CD4-positive, CD25-positive, alpha-beta regulatory T cell (primary cell): Measurements from ENCODE around the gene ABCD1. TPM values are rescaled to one million over a fixed set of nuclear protein-coding genes. Genes with fewer than 3 reads are reported as not detected.

Experiments
- ATAC-seq, 2 donors: fragments of 150-1000 bp; cut with Tn5 transposase; one replicate each; pipeline ENCODE4 v1.10.0; 2021; ENCODE audit warnings: low read depth in 2 of 2, moderate number of reproducible peaks in 2 of 2, moderate library complexity in 1 of 2
- DNase-seq, 3 donors: peaks; one replicate each; pipeline versions ENCODE4 v3.0.0 to v3.0.0-alpha.2; 2012 to 2022; ENCODE audit warnings: mixed read lengths in 1 of 3
- H3K27ac ChIP-seq: one replicate; pipeline ENCODE4 v1.7.0; 2013; ENCODE audit warnings: mild to moderate bottlenecking, low read length; ENCODE audit not compliant: insufficient read depth, poor library complexity, severe bottlenecking
- H3K27me3 ChIP-seq: one replicate; pipeline ENCODE4 v1.7.0; 2013; ENCODE audit warnings: low read length; ENCODE audit not compliant: control insufficient read depth, insufficient read depth
- H3K36me3 ChIP-seq: one replicate; pipeline ENCODE4 v1.7.0; 2013; ENCODE audit warnings: mild to moderate bottlenecking, low read length, moderate library complexity; ENCODE audit not compliant: control insufficient read depth, insufficient read depth
- H3K4me1 ChIP-seq: 2 replicates; pipeline ENCODE4 v1.7.0; 2013; ENCODE audit warnings: mild to moderate bottlenecking, low read length; ENCODE audit not compliant: insufficient read depth, control insufficient read depth, poor library complexity, severe bottlenecking
- H3K4me3 ChIP-seq: one replicate; pipeline ENCODE4 v1.7.0; 2013; ENCODE audit warnings: low read depth, mild to moderate bottlenecking, low read length, moderate library complexity
- H3K9me3 ChIP-seq, 2 experiments: 1 replicate in 1 of 2; 2 replicates in 1 of 2; pipeline ENCODE4 v1.7.0; 2013; ENCODE audit warnings: low read length in 2 of 2, mild to moderate bottlenecking in 1 of 2, moderate library complexity in 1 of 2; ENCODE audit not compliant: control insufficient read depth in 2 of 2
- H3K27ac Mint-ChIP-seq, 3 donors: one replicate each; pipeline ENCODE4 v1.8.0; 2020 to 2022; ENCODE audit warnings: mild to moderate bottlenecking in 3 of 3, mixed read lengths in 3 of 3, moderate library complexity in 2 of 3
- H3K27me3 Mint-ChIP-seq: one replicate; pipeline ENCODE4 v1.8.0; 2022; ENCODE audit warnings: mild to moderate bottlenecking, mixed read lengths
- H3K36me3 Mint-ChIP-seq: one replicate; pipeline ENCODE4 v1.8.0; 2020; ENCODE audit warnings: mixed read lengths
- H3K4me1 Mint-ChIP-seq, 4 donors: one replicate each; pipeline ENCODE4 v1.8.0; 2020 to 2022; ENCODE audit warnings: mixed read lengths in 4 of 4, mild to moderate bottlenecking in 1 of 4
- H3K4me3 Mint-ChIP-seq, 4 donors: one replicate each; pipeline ENCODE4 v1.8.0; 2020 to 2022; ENCODE audit warnings: mild to moderate bottlenecking in 4 of 4, mixed read lengths in 4 of 4, moderate library complexity in 3 of 4
- H3K9me3 Mint-ChIP-seq, 7 donors: one replicate each; pipeline ENCODE4 v1.8.0; 2020 to 2022; ENCODE audit warnings: mixed read lengths in 7 of 7, mild to moderate bottlenecking in 3 of 7, moderate library complexity in 2 of 7
- polyA plus RNA-seq, 4 donors: library from polyadenylated mRNA; unstranded; fragments of 300-500 nt; fragmentation: Illumina TruSeq; gene quantifications; one replicate each; pipeline ENCODE4 v1.2.3, GENCODE V29; 2021
- total RNA-seq: library from RNA; stranded (reverse); gene quantifications from one replicate; pipeline ENCODE4 v1.2.3, GENCODE V29; 2022

The ABCD1 gene
- total and polyA plus RNA-seq, 5 donors from 2014 or later: 1.1 to 7.5 (median 1.7) TPM

DNA sequence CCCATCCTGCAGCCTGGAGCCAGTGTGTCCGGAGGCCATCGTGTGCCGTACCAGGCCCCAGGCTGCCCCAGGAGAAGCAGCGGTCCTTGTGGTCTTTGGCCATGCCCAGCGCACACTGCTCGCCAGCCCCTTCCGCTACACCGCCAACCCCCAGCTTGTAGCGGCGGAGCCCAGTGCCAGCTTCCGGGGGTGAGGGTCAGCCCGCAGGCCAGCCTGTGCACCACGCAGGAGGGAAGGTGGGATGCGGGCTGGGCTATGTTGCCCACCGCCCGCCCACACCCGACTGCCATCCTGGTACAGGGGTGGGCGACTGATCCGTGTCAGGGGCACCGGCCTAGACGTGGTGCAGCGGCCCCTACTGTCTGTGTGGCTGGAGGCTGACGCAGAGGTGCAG, 48.6 kb downstream of the ABCD1 start:
- H3K9me3 ChIP-seq: no peaks in the 10 kb centered on the region
- no peak for ATAC-seq
- no peak overlapping the region for H3K4me3 ChIP-seq
- no peaks in the 10 kb centered on the region for H3K9me3 Mint-ChIP-seq
- no peak for DNase-seq
- no peaks in the 10 kb centered on the region for H3K36me3 Mint-ChIP-seq
- H3K27ac ChIP-seq: no peak overlapping the region
- H3K4me1 ChIP-seq: no peaks in the 10 kb centered on the region
- H3K27me3 Mint-ChIP-seq: no peaks in the 10 kb centered on the region
- H3K27me3 ChIP-seq: no peaks in the 10 kb centered on the region
- no peak overlapping the region for H3K4me3 Mint-ChIP-seq
- no peaks in the 10 kb centered on the region for H3K36me3 ChIP-seq
- H3K4me1 Mint-ChIP-seq: no peaks in the 10 kb centered on the region
- no peak overlapping the region for H3K27ac Mint-ChIP-seq

DNA sequence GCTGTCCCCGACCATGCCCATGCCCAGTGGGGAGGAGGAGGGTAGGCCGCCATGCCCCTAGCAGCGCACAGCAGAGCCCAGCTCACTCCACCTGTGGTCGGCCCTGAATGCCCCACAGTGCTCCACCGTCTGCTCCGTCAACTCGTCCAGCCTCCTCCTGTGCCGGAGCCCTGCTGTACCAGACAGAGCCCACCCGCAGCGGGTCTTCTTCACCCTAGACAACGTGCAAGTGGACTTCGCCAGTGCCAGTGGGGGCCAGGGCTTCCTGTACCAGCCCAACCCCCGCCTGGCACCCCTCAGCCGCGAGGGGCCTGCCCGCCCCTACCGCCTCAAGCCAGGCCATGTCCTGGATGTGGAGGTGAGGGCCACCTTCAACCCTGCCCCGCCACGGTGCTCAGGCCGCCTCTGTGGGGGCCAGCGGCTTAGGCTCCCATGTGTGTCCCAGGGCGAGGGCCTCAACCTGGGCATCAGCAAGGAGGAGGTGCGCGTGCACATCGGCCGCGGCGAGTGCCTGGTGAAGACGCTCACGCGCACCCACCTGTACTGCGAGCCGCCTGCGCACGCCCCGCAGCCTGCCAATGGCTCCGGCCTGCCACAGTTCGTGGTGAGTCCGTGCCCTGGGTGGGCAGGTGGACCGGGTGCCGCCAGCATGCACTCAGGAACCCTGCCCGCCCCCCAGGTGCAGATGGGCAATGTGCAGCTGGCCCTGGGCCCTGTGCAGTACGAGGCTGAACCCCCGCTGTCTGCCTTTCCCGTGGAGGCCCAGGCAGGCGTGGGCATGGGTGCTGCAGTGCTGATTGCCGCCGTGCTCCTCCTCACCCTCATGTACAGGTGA, 49.3 kb downstream of the ABCD1 start:
- H3K27me3 ChIP-seq: no peaks in the 10 kb centered on the region
- Mint-ChIP-seq H3K27me3 (no peaks in the 10 kb centered on the region), H3K36me3 (no peaks in the 10 kb centered on the region), H3K4me3 (no peak overlapping the region), H3K9me3 (no peaks in the 10 kb centered on the region), H3K4me1 (no peaks in the 10 kb centered on the region), H3K27ac (no peak overlapping the region)
- no peak overlapping the region for H3K27ac ChIP-seq
- no peaks in the 10 kb centered on the region for H3K36me3 ChIP-seq
- no peaks in the 10 kb centered on the region for H3K9me3 ChIP-seq
- ATAC-seq: no peak
- H3K4me3 ChIP-seq: no peak overlapping the region
- DNase-seq: no peak
- H3K4me1 ChIP-seq: no peaks in the 10 kb centered on the region

DNA sequence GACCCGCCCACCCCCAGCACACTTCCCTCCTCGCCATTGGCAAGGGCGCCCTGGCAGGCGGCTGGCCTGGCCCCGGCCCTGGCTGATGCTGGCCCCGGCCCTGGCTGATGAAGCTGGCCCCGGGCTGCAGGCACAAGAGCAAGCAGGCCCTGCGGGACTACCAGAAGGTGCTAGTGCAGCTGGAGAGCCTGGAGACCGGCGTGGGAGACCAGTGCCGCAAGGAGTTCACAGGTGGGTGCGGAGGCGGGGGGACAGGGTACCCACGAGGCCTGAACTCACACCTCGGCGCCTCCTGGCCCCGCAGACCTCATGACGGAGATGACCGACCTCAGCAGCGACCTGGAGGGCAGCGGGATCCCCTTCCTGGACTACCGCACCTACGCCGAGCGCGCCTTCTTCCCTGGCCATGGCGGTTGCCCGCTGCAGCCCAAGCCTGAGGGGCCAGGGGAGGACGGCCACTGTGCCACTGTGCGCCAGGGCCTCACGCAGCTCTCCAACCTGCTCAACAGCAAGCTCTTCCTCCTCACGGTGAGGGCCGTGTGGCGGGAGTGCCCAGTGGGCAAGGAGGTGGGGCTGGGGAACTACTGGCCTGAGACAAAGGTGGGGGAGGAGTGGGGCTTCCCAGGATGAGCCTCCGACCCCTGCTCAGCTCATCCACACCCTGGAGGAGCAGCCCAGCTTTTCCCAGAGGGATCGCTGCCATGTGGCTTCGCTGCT, 50.1 kb downstream of the ABCD1 start:
- no peaks in the 10 kb centered on the region for H3K4me1 ChIP-seq
- H3K4me1 Mint-ChIP-seq: peaks cover 0 to under 1% (median 0%) of the 10 kb centered on the region in 4 donors
- no peaks in the 10 kb centered on the region for H3K9me3 ChIP-seq
- no peak for ATAC-seq
- no peak overlapping the region for H3K4me3 ChIP-seq
- no peaks in the 10 kb centered on the region for H3K27me3 ChIP-seq
- no peaks in the 10 kb centered on the region for H3K36me3 ChIP-seq
- no peak overlapping the region for H3K27ac Mint-ChIP-seq
- no peak overlapping the region for H3K4me3 Mint-ChIP-seq
- H3K36me3 Mint-ChIP-seq: no peaks in the 10 kb centered on the region
- DNase-seq: no peak
- no peaks in the 10 kb centered on the region for H3K9me3 Mint-ChIP-seq
- peaks cover 2% of the 10 kb centered on the region for H3K27me3 Mint-ChIP-seq
- H3K27ac ChIP-seq: no peak overlapping the region

DNA sequence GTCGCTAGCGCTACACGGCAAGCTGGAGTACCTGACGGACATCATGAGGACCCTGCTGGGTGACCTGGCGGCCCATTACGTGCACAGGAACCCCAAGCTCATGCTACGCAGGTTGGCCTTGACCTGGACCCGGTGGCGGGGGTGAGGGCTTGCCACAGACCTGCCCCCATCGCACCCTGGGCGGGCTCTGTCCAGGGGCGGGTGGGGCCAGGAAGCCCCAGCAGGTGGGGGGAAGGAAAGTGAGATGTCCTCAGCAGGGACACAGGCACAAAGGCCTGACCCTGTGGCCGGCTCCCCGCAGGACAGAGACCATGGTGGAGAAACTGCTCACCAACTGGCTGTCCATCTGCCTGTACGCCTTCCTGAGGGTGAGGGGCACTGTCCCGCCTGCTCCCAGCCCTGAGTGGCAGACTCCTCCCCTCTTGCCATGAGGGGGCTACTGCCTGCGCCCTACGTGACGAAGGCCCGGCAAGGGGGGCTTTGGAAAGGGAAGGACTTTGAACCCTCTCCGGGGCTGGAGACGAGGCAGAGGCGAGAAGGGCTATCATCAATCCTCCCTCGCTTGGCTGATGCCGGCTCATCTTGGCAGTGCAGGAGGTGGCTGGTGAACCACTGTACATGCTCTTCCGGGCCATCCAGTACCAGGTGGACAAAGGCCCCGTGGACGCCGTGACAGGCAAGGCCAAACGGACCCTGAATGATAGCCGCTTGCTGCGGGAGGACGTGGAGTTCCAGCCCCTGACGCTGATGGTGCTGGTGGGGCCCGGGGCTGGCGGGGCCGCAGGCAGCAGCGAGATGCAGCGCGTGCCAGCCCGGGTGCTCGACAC, 50.9 kb downstream of the ABCD1 start:
- Mint-ChIP-seq H3K4me1 (peaks cover 0 to 6% (median 0%) of the 10 kb centered on the region in 4 donors), H3K9me3 (peaks cover 0 to 3% (median 0%) of the 10 kb centered on the region in 7 donors), H3K4me3 (no peak overlapping the region), H3K27ac (no peak overlapping the region), H3K27me3 (peaks cover 7% of the 10 kb centered on the region), H3K36me3 (no peaks in the 10 kb centered on the region)
- ATAC-seq: no peak
- Histone ChIP-seq H3K27ac (no peak overlapping the region), H3K27me3 (no peaks in the 10 kb centered on the region), H3K4me3 (no peak overlapping the region), H3K9me3 (no peaks in the 10 kb centered on the region), H3K36me3 (no peaks in the 10 kb centered on the region), H3K4me1 (no peaks in the 10 kb centered on the region)
- DNase-seq: no peak

DNA sequence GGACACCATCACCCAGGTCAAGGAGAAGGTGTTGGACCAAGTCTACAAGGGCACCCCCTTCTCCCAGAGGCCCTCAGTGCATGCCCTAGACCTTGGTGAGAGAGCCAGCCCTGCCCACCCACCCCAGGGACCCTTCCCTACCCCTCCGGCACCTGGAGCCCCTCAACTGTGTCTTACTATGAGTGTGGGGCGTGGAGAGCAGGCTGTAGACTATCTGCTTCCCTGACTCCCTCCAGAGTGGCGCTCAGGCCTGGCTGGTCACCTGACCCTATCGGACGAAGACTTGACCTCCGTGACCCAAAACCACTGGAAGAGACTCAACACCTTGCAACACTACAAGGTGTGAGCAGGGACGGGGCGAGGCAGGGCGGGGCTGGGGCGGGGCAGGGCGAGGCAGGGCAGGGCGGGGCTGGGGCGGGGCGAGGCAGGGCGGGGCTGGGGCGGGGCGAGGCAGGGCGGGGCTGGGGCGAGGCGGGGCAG, 51.5 kb downstream of the ABCD1 start:
- H3K27ac ChIP-seq: no peak overlapping the region
- H3K9me3 ChIP-seq: no peaks in the 10 kb centered on the region
- ATAC-seq (no peak), DNase-seq (no peak)
- Mint-ChIP-seq H3K27ac (no peak overlapping the region), H3K9me3 (peaks cover 0 to 3% (median 0%) of the 10 kb centered on the region in 7 donors), H3K27me3 (peaks cover 7% of the 10 kb centered on the region), H3K4me3 (no peak overlapping the region), H3K36me3 (no peaks in the 10 kb centered on the region), H3K4me1 (peaks cover 0 to 6% (median 0%) of the 10 kb centered on the region in 4 donors)
- no peaks in the 10 kb centered on the region for H3K4me1 ChIP-seq
- no peak overlapping the region for H3K4me3 ChIP-seq
- no peaks in the 10 kb centered on the region for H3K36me3 ChIP-seq
- H3K27me3 ChIP-seq: no peaks in the 10 kb centered on the region

DNA sequence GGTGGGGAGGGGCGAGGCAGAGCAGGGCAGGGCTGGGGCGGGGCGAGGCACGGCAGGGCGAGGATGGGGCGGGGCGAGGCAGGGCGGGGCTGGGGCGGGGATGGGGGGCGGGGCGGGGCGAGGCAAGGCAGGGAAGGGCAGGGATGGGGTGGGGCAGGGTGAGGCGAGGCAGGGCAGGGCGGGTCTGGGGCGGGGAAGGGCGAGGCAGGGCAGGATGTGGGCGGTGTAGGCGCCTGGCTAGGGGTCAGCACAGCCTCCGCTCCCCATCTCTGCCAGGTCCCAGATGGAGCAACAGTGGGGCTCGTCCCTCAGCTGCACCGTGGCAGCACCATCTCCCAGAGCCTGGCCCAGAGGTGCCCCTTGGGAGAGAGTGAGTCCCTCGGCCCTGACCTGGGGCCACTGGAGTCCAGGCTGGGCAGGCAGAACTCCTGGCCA, 52.0 kb downstream of the ABCD1 start:
- H3K9me3 ChIP-seq: no peaks in the 10 kb centered on the region
- H3K27me3 Mint-ChIP-seq: peaks cover 7% of the 10 kb centered on the region
- H3K4me1 Mint-ChIP-seq: peaks cover 0 to 6% (median 0%) of the 10 kb centered on the region in 4 donors
- DNase-seq (no peak), ATAC-seq (no peak)
- no peaks in the 10 kb centered on the region for H3K36me3 Mint-ChIP-seq
- H3K27ac ChIP-seq: no peak overlapping the region
- H3K36me3 ChIP-seq: no peaks in the 10 kb centered on the region
- no peak overlapping the region for H3K4me3 Mint-ChIP-seq
- peaks cover 0 to 3% (median 0%) of the 10 kb centered on the region in 7 donors for H3K9me3 Mint-ChIP-seq
- H3K4me3 ChIP-seq: no peak overlapping the region
- H3K4me1 ChIP-seq: no peaks in the 10 kb centered on the region
- no peak overlapping the region for H3K27ac Mint-ChIP-seq
- no peaks in the 10 kb centered on the region for H3K27me3 ChIP-seq

DNA sequence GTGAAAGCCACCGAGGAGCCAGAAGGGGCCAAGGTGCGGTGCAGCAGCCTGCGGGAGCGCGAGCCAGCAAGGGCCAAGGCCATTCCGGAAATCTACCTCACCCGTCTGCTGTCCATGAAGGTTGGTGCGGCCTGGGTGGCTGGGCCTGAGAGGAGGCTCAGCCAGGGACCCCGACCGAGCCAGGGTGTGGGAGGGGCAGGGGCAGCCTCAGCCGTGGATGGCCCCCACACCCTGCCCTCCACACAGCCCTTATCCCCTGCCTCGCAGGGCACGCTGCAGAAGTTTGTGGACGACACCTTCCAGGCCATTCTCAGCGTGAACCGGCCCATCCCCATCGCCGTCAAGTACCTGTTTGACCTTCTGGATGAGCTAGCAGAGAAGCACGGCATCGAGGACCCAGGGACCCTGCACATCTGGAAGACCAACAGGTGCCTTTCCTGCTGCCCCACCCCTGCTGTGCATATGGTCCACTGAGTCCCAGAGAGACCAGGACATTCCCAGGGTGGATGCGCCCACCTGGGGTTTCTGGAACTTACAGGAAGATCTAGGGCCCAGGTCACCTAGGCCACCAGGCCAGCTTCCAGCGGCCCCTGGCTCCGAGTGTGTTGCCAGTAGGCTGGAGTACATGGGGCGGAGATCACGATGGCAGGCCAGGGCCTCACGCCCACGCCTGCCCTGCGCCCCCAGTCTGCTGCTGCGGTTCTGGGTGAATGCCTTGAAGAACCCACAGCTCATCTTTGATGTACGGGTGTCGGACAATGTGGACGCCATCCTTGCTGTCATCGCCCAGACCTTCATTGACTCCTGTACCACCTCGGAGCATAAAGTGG, 52.8 kb downstream of the ABCD1 start:
- no peaks in the 10 kb centered on the region for H3K27me3 ChIP-seq
- no peaks in the 10 kb centered on the region for H3K36me3 Mint-ChIP-seq
- no peak overlapping the region for H3K27ac ChIP-seq
- H3K9me3 Mint-ChIP-seq: peaks cover 0 to 3% (median 0%) of the 10 kb centered on the region in 7 donors
- no peak overlapping the region for H3K4me3 ChIP-seq
- no peaks in the 10 kb centered on the region for H3K36me3 ChIP-seq
- no peak overlapping the region for H3K4me3 Mint-ChIP-seq
- peaks cover 0 to 6% (median 0%) of the 10 kb centered on the region in 4 donors for H3K4me1 Mint-ChIP-seq
- H3K27me3 Mint-ChIP-seq: peaks cover 7% of the 10 kb centered on the region
- H3K9me3 ChIP-seq: no peaks in the 10 kb centered on the region
- no peak for ATAC-seq
- DNase-seq: no peak
- no peak overlapping the region for H3K27ac Mint-ChIP-seq
- H3K4me1 ChIP-seq: no peaks in the 10 kb centered on the region
